HG02623 (cell line): ENCODE data around the gene HPGDS.
"Not testable (repeated sequence)": the region's sequence is repeated elsewhere in the genome, so short reads cannot be mapped to it uniquely, and the experiment has no call there.

Source experiments
- ATAC-seq: cut with Tn5 transposase; IDR thresholded peaks from one replicate; pipeline ENCODE4 v1.9.1; 2021; ENCODE audit warnings: moderate library complexity; ENCODE audit not compliant: unreplicated experiment

The HPGDS gene

DNA sequence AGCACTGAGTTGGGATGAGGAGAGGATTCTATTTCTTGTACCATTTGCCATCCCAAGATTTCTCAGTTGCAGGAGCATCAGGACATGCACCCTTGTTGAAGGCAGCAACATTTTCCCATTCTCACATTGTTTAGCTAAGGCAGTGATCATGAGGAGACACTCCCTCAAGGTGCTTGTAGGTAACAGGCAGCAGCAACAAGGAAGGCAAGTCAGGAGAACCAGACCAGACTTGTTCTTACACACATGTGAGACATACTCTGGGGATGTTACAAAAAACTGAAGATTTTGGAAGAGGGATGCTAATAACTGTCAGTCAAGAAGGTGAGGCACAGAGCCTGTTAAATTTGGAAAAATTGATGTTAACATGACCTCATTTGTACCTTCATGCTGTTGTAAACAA is 15.5 kb upstream of the HPGDS start:
- no peak for ATAC-seq

- no peak for ATAC-seq
Measured at GRCh38 chr4:94357624-94358023, 15.0 kb upstream of the HPGDS start.

DNA sequence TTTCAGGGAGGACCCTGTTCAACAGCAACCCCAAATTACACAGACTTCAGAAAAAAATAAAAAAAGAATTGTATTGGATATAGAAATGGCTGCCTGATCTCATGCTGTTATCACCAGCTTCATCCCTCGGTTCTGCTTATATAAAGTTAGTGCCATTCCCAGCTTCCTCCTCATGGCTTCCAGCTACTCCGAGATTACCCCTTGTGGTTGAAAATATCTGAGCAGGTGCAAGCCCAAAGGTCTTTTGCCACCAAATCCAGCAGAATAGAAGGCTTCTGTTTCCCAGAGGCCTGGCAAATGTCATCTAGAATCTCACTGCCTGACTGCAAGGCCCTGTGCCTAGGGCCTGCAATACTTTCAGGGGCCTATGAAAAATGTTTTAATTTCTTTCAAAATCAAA is 13.8 kb upstream of the HPGDS start:
- no peak for ATAC-seq

DNA sequence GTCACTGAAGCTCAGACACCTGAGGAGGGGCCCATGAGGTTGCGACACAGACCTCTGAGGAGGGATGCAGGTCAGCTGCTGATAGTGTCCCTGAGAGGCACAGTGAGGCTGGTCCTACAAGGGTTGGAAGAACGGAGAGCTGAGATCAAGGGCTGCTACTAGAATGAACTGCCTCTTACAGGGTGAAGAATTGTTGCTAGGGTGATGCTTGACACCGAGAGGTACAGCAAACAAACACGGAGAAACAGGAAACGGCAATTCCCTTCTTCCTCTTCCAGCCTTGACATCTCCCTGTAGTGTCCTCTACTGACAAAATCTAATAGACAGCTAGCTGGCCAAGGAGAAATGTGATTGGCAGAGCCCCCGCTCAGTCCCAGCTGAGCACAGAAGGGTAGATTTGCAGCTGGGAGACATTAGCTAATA is 11.8 kb upstream of the HPGDS start:
- no peak for ATAC-seq

DNA sequence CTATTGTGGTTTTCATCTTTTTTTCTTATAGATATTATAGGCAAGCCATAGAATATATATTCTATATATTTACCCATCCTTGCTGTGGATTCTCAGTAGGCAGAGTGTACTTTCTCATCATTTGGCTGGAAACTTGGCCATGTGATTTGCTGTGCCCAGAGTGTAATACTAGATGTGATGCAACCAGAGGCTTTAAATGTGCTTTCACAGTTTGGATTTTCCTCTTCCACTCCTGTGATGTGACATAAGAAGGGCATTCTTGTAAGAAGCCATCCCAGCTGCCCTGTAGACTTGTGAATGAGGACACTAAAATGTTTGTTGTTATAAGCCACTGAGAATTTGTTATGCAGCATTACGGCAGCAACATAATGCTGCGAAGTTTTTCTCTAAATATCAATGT is 10.4 kb upstream of the HPGDS start:
- no peak for ATAC-seq

DNA sequence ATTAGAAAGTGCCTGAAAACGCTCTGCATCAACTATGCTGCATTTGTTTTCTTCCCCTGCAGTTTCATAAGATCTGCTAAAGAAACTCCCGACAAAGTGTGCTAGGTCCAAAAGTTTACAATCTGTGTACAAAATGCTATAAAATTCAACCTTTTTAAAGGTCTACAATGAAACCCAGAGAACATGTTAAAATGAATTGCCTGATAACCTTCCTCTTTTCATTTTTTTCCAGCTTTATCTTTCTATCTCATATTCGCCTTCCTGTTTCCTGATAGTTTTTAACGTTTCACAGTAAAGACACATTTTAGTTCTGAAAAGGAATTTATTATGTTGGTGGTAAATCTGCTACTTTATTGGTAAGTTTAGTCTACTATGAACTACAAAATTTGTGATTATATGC is 9.5 kb upstream of the HPGDS start:
- ATAC-seq: no peak

DNA sequence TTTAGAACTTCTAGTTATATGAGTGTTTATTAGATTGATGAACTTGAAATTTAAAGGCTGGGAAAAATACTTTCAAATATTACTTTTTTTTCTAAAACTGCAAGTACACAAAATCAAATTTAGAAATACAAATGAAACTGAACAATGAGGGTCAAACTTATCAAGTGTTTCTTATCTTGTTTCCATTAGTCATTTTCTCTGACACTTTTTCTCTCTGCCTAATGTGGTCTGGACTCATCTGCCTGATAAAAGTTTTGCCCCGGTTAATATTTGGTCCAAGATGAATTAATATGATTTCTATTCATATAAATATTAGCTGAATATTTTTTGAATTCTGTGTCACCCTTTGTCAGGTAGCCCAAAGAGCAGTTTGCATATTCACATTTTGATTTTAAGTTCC is 8.7 kb upstream of the HPGDS start:
- ATAC-seq: no peak

DNA sequence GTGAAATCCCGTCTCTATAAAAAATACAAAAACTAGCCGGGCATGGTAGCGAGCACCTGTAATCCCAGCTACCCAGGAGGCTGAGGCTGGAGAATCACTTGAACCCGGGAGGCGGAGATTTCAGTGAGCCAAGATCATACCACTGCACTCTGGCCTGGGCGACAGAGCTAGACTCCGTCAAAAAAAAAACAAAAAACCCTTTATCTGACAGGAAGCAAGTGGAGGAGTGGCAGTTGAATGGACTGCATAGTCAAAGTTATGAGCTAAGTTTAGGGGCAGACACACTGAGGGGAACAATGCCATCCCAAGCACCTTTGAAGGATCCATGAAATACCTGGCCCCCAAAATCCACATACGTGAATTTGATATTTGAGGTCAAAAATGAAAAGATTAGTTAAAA is 7.5 kb upstream of the HPGDS start:
- ATAC-seq: no peak

DNA sequence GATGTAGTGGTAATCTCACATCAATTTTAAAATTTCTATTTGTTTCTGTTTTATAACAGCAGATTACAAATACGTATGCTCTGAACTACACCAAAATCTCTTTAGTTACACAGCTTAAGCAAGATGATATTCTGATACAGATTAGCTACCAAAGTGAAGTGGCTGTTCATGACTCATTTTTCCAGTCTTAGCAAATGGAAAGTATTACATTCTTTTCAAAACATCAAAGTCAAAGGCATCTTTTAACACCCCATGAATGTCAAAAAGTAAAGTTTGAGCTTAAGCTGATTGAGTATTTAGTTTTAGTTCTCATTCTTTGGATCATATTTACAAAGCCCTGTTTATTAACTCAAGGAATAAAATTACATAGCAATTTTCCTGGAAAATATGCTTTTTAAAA is 6.6 kb upstream of the HPGDS start:
- no peak for ATAC-seq

- ATAC-seq: no peak
Measured at GRCh38 chr4:94348666-94349065, 6.0 kb upstream of the HPGDS start.

- no peak for ATAC-seq
Measured at GRCh38 chr4:94346541-94346940, 3.9 kb upstream of the HPGDS start.

DNA sequence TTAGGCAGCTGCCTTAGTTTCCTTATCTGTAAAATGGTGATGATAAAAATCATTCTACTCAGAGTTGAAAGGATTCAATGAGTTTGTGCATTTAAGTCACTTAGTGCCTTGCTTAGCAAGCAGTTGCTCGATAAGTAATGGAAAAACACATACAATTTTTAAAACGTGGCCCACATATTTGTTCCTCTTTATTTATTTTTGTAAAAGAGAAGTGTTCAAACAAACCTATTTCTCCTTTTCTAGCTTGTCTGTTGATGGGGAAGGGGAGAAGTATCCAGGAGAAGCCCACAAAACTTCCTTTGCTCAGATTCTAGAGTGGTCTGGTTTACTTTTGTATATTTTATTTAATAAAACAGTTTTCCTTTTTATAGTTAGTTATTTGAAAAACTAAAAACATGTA is 3.3 kb upstream of the HPGDS start:
- ATAC-seq: no peak

GRCh38 chr4:94345266-94345665 is 2.6 kb upstream of the HPGDS start:
- ATAC-seq: no peak

- ATAC-seq: no peak
Measured at GRCh38 chr4:94344457-94344856, 1.8 kb upstream of the HPGDS start.

- ATAC-seq: no peak
Measured at GRCh38 chr4:94341481-94342370, 910 bp downstream of the HPGDS start.

- ATAC-seq: no peak
Measured at GRCh38 chr4:94339779-94340178, 2.9 kb downstream of the HPGDS start.

GRCh38 chr4:94338681-94339351 is 3.8 kb downstream of the HPGDS start:
- ATAC-seq: peak; percentile 72

GRCh38 chr4:94336791-94337190 is 5.8 kb downstream of the HPGDS start:
- not testable (repeated sequence) for ATAC-seq

GRCh38 chr4:94336303-94336702 is 6.3 kb downstream of the HPGDS start:
- no peak for ATAC-seq

- no peak for ATAC-seq
Measured at GRCh38 chr4:94334962-94335361, 7.7 kb downstream of the HPGDS start.

DNA sequence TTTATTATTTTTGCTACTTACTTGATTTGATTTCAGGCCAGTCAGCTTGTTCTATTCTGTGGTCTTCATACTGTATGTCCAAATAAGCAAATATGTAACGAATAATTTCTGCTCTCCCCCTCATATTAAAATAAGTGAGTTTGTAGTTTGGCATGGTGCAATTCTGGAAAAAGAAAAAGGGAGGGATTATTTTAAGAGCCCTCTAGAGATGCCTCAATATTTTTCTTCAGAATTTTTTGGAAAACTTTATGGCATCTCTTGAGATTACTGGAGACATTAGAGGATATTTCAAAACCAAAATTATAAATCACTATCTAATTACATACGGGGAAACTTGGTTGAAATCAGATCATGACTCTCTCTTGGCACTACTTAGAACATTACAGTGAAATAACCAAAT is 8.2 kb downstream of the HPGDS start:
- ATAC-seq: no peak

DNA sequence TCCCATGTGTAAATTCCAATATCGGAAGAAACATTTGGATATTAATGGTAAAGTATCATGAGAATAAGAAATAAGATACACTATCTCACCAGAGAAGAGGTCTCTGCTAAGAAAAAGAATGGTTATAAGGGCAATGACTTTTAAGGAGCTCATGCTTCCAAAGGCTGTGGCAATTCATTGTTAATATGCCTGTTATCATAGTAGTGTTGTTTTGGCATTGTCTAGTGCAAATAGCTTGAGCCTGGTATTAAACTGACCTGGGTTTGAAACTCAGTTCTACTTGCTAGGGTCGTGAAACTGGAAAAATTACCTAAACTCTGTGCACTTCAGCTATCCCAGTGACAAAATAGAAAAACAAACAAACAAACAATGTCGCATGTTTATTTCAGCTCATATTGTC is 8.8 kb downstream of the HPGDS start:
- ATAC-seq: no peak
